OCI-LY7 (cell line): ENCODE results near the gene MBL2. TPM values are rescaled to one million over a fixed set of nuclear protein-coding genes. Genes with fewer than 3 reads are reported as not detected.

Experiments
- BruUV-seq: library from RNA; stranded (reverse); fragments of 400-500 nt; replicated peaks from 2 replicates; lab custom pipeline; 2021; lab: Mats Ljungman, UMichigan
- CTCF ChIA-PET: fragments of 300-600 bp; sonication (Branson Sonifier 250); formaldehyde crosslinking; loops from one replicate; lab custom pipeline; 2022; ENCODE audit warnings: antibody characterized with exemption; ENCODE audit not compliant: unreplicated experiment; lab: Charles Lee
- POLR2A ChIA-PET: fragments of 300-600 bp; sonication (Branson Sonifier 250); formaldehyde crosslinking; loops from one replicate; lab custom pipeline; 2022; ENCODE audit warnings: antibody characterized with exemption; lab: Charles Lee
- DNase-seq: peaks from one replicate; pipeline ENCODE4 v3.0.0-alpha.2; 2015; ENCODE audit warnings: low spot score
- H2AFZ ChIP-seq: fragments of 200-600 bp; sonication (generic), shearing (Covaris generic); 2 replicates; pipeline ENCODE4 v1.6.1; 2014; ENCODE audit warnings: mild to moderate bottlenecking, antibody characterized with exemption, low read length, moderate library complexity
- H3K27ac ChIP-seq: fragments of 200-600 bp; sonication (generic); 2 replicates; pipeline ENCODE4 v1.5.1; 2014; ENCODE audit warnings: mixed run types, low read depth, mild to moderate bottlenecking, moderate library complexity, low read length, inconsistent platforms; ENCODE audit not compliant: poor library complexity, severe bottlenecking
- H3K36me3 ChIP-seq: fragments of 200-600 bp; sonication (generic); 2 replicates; pipeline ENCODE4 v1.6.1; 2014; ENCODE audit warnings: mild to moderate bottlenecking, antibody characterized with exemption, low read length, moderate library complexity, mixed read lengths; ENCODE audit not compliant: insufficient read depth
- H3K4me1 ChIP-seq: fragments of 200-600 bp; sonication (generic); 2 replicates; pipeline ENCODE4 v1.5.1; 2014; ENCODE audit warnings: mild to moderate bottlenecking, low read length; ENCODE audit not compliant: insufficient read depth, poor library complexity, severe bottlenecking
- H3K4me2 ChIP-seq: fragments of 200-600 bp; sonication (generic); 2 replicates; pipeline ENCODE4 v1.6.1; 2014; ENCODE audit warnings: mild to moderate bottlenecking, low read length
- H3K4me3 ChIP-seq: fragments of 200-600 bp; sonication (generic); 2 replicates; pipeline ENCODE4 v1.5.1; 2014; ENCODE audit warnings: mild to moderate bottlenecking, low read depth, low read length; ENCODE audit not compliant: poor library complexity, severe bottlenecking
- H3K79me2 ChIP-seq: fragments of 200-600 bp; sonication (generic); 2 replicates; pipeline ENCODE4 v1.6.1; 2016; ENCODE audit warnings: low read depth, mild to moderate bottlenecking, low read length, moderate library complexity, mixed read lengths; ENCODE audit not compliant: insufficient read depth
- H3K9me2 ChIP-seq: fragments of 200-600 bp; sonication (generic); 2 replicates; pipeline ENCODE4 v1.6.1; 2016; ENCODE audit warnings: mild to moderate bottlenecking, low read length, mixed read lengths; ENCODE audit not compliant: insufficient read depth
- H3K9me3 ChIP-seq: fragments of 200-600 bp; sonication (generic); 2 replicates; pipeline ENCODE4 v1.6.1; 2014; ENCODE audit warnings: mild to moderate bottlenecking, mixed run types, low read length, mixed read lengths
- H4K20me1 ChIP-seq: fragments of 200-600 bp; sonication (generic); 2 replicates; pipeline ENCODE4 v1.6.1; 2014; ENCODE audit warnings: mild to moderate bottlenecking, antibody characterized with exemption, low read length, moderate library complexity, mixed read lengths; ENCODE audit not compliant: insufficient read depth
- EZH2phosphoT487 ChIP-seq: fragments of 200-600 bp; sonication (generic); IDR thresholded peaks from 2 replicates; pipeline ENCODE4 v1.6.1; 2018; ENCODE audit warnings: low read depth, borderline replicate concordance, mild to moderate bottlenecking, mixed run types, antibody characterized with exemption, low read length, moderate library complexity, mixed read lengths
- intact Hi-C: fragments of 100-400 bp; cut with micrococcal nuclease; formaldehyde crosslinking; loops from one replicate; pipeline ENCODE4 v1.10.0; 2022; ENCODE audit not compliant: unreplicated experiment
- total RNA-seq, 2 experiments: library from RNA; depleted of rRNA in 1 of 2; stranded (reverse); fragments of >200 nt in 1 of 2; shearing (Covaris generic) in 1 of 2; gene quantifications; 2 replicates each; pipeline ENCODE4 v1.2.3, GENCODE V29; 2014 to 2022
- TF ChIP-seq, protein P1 (sequence below): fragments of 200-600 bp; sonication (generic); conservative IDR thresholded peaks from 2 replicates; pipeline ENCODE4 v1.5.1; 2014; ENCODE audit warnings: mild to moderate bottlenecking, antibody characterized with exemption, low read length, moderate library complexity, mixed read lengths

Gene MBL2
- total RNA-seq, 2 experiments from 2014 or later = not detected

DNA sequence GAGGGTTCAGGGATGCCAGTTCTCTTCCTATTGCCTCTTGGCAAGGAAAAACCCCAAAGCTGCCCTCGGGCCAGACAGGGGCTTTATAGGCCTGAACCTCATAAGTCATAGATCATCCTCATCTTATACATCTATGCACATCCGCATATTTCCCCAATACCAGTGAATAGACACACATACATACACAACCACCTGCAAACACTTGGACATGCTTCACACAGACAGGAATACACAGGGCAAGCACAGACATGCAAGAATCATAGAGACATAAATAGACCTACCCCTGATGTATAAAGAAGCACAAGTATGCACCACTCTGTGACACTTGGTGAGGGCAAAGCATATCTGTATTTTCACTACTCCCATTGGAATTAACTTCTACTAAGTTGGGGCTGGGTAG lies 30.7 kb downstream of the MBL2 start:
- POLR2A ChIA-PET = interaction anchor here (0.6 kb wide), 1 partner anchor 193 kb away, joined by 3 read pairs; no protein-coding TSS in a partner anchor
- DNase-seq = no peak
- H3K9me3 ChIP-seq = no peaks in the 10 kb centered on the region
- no peak overlapping the region for H3K4me2 ChIP-seq
- H3K4me1 ChIP-seq = no peaks in the 10 kb centered on the region
- intact Hi-C loops = loop anchor here (1.0 kb wide), 1 partner anchor 38 kb away; no protein-coding TSS in a partner anchor
- H3K79me2 ChIP-seq = no peaks in the 10 kb centered on the region
- H3K36me3 ChIP-seq = no peaks in the 10 kb centered on the region
- CTCF ChIA-PET = no interaction called here
- no TSS peak for BruUV-seq
- no peak overlapping the region for H2AFZ ChIP-seq
- H3K4me3 ChIP-seq = no peak overlapping the region
- H3K9me2 ChIP-seq = no peaks in the 10 kb centered on the region
- H3K27ac ChIP-seq = no peak overlapping the region
- TF ChIP-seq, protein P1, sequence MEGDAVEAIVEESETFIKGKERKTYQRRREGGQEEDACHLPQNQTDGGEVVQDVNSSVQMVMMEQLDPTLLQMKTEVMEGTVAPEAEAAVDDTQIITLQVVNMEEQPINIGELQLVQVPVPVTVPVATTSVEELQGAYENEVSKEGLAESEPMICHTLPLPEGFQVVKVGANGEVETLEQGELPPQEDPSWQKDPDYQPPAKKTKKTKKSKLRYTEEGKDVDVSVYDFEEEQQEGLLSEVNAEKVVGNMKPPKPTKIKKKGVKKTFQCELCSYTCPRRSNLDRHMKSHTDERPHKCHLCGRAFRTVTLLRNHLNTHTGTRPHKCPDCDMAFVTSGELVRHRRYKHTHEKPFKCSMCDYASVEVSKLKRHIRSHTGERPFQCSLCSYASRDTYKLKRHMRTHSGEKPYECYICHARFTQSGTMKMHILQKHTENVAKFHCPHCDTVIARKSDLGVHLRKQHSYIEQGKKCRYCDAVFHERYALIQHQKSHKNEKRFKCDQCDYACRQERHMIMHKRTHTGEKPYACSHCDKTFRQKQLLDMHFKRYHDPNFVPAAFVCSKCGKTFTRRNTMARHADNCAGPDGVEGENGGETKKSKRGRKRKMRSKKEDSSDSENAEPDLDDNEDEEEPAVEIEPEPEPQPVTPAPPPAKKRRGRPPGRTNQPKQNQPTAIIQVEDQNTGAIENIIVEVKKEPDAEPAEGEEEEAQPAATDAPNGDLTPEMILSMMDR = no peak
- TF ChIP-seq EZH2phosphoT487 = no peak
- H4K20me1 ChIP-seq = no peaks in the 10 kb centered on the region

DNA sequence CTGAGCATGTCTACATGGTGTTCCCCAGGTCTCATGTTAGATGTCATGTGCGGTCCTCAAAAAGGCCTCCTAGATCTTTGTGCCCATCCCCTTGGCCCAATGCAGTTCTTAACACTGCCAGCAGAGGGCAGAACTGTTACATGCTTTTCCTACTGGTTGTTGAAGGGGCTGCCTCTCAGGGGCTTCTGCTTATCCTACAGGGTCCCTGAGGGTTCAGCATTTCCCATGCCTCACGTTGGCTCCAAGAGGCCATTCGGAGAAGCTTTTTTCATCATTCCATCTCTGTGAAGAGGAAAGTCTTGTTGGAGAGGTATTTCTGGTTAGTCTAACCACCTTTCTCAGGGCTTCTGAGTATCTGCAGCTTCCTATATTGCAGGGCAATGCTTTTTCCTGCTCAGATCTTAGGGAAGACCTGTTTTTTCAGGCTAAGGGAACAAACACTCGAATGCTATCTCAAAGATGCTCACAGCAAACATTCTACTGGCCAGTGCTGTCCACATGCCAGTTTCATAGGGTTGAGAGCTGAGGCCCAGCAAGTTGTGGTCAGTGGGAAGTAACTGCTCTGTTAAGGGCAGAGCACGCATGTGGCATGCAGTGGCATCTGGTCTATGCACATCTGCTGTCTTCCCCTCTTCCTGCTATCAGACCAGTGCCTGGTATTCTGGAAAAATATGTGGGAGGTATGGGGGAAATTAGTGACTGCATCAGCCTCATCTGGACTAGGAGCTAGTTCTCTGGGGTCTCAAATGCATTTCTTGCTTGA lies 31.5 kb downstream of the MBL2 start:
- no peaks in the 10 kb centered on the region for H3K9me3 ChIP-seq
- DNase-seq = peak; percentile 55
- H3K4me3 ChIP-seq = no peak overlapping the region
- ChIA-PET POLR2A (interaction anchor here (0.6 kb wide), 1 partner anchor 192 kb away, joined by 3 read pairs; no protein-coding TSS in a partner anchor), CTCF (interaction anchor here (0.6 to 1.2 kb wide), 3 partner anchors 39 to 173 kb away, joined by 3 read pairs; no protein-coding TSS in a partner anchor)
- H3K79me2 ChIP-seq = no peaks in the 10 kb centered on the region
- intact Hi-C loops = loop anchor here (1.0 kb wide), 1 partner anchor 39 kb away; no protein-coding TSS in a partner anchor
- no peak overlapping the region for H3K4me2 ChIP-seq
- BruUV-seq = no TSS peak
- H3K36me3 ChIP-seq = no peaks in the 10 kb centered on the region
- H3K27ac ChIP-seq = no peak overlapping the region
- no peaks in the 10 kb centered on the region for H3K4me1 ChIP-seq
- no peaks in the 10 kb centered on the region for H4K20me1 ChIP-seq
- H2AFZ ChIP-seq = no peak overlapping the region
- H3K9me2 ChIP-seq = no peaks in the 10 kb centered on the region
- TF ChIP-seq EZH2phosphoT487 = no peak
- TF ChIP-seq, protein P1 = peak; percentile 86

DNA sequence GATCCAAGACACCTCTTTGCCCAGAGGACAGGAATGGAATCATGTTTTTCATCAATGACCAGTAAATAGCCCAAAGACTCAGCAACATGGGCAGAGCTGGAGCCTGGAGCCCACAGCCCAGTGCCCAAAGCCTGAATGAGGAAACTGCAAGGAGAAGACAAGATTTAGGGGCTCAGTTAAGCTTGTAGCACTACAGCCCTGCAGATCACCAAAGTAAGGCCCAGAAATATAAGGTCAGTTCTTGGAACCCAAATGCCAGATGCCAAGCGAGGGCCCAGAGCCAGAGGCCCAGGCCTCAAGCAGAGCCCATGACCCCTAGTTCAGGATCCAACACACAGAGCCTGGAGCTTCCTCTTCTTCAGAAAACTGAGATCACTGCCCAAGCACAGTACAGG lies 32.4 kb downstream of the MBL2 start:
- DNase-seq = no peak
- Histone ChIP-seq H3K27ac (no peak overlapping the region), H3K9me2 (no peaks in the 10 kb centered on the region), H2AFZ (no peak overlapping the region), H3K79me2 (no peaks in the 10 kb centered on the region), H3K9me3 (no peaks in the 10 kb centered on the region), H3K4me3 (no peak overlapping the region), H3K36me3 (no peaks in the 10 kb centered on the region), H3K4me2 (no peak overlapping the region), H4K20me1 (no peaks in the 10 kb centered on the region), H3K4me1 (no peaks in the 10 kb centered on the region)
- intact Hi-C loops = no loop called here
- BruUV-seq = no TSS peak
- TF ChIP-seq, protein P1 = no peak
- TF ChIP-seq EZH2phosphoT487 = no peak
- ChIA-PET CTCF (interaction anchor here (0.6 to 1.2 kb wide), 2 partner anchors 74 to 172 kb away, joined by 3 read pairs; no protein-coding TSS in a partner anchor), POLR2A (no interaction called here)
